Fibroblast of skin of right quadriceps (primary cell): Measurements from ENCODE around the gene GLIPR1L2.
A peak's percentile ranks its signal among the peaks of the same experiment; 100 is the strongest.

ENCODE experiments used
- DNase-seq: peaks from one replicate; pipeline ENCODE4 v3.0.0-alpha.2; 2013

GLIPR1L2 gene

GRCh38 chr12:75479963-75480461 is 89.1 kb downstream of the GLIPR1L2 start:
- DNase-seq: peak; percentile 66

- peak; percentile 99 for DNase-seq
Measured at GRCh38 chr12:75480469-75480949, 89.6 kb downstream of the GLIPR1L2 start, which contains the start of gene GLIPR1. Gene GLIPR1 (plus strand): TSS chr12:75480755. CDS start chr12:75480881, 126 bp downstream.

GRCh38 chr12:75481013-75481705 is 90.3 kb downstream of the GLIPR1L2 start:
- DNase-seq: peak; percentile 30

GRCh38 chr12:75481774-75482173 is 90.9 kb downstream of the GLIPR1L2 start:
- peak; percentile 65 for DNase-seq
